GM21447 (cell line): ENCODE data around the gene XYLT2.
A peak's percentile ranks its signal among the peaks of the same experiment; 100 is the strongest.
"Not testable (repeated sequence)": the region's sequence is repeated elsewhere in the genome, so short reads cannot be mapped to it uniquely, and the experiment has no call there.

Experiments used
- ATAC-seq: cut with Tn5 transposase; IDR thresholded peaks from one replicate; pipeline ENCODE4 v1.9.1; 2021; ENCODE audit not compliant: unreplicated experiment

Gene XYLT2

DNA sequence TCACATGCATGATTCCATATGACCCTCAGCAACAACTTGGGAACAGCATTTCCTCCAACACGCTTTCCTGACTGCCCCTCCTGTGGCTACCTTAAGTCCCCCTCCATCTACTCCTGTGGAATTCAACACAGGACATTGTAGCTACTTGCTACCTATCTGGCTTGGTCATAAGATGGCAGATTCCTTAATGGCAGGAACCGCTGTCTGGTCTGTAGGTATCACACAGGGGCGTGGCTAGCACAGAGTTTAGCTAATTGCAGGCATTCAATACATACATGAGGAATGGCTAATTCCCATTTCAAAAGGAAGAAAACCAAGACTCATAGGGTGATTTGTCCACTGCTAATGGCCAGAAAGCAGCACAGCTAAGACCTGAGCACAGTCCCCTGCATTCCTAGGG is 42.8 kb downstream of the XYLT2 start:
- no peak for ATAC-seq

DNA sequence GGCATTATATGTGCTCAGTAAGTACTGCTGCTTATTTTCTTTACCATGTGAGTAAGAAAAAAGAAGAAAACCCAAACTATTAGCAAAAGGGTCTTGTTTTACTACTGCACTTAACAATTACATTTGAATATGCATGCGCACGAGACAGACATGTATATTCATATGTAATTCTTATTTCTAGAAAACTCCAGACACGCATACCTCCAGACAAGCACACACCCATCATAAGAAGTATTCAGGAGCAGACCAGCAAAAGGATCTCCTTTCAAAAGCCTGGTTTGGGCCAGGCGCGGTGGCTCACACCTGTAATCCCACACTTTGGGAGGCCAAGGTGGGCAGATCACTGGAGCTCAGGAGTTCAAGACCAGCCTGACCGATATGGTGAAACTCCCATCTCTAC is 43.6 kb downstream of the XYLT2 start:
- ATAC-seq, result no peak

DNA sequence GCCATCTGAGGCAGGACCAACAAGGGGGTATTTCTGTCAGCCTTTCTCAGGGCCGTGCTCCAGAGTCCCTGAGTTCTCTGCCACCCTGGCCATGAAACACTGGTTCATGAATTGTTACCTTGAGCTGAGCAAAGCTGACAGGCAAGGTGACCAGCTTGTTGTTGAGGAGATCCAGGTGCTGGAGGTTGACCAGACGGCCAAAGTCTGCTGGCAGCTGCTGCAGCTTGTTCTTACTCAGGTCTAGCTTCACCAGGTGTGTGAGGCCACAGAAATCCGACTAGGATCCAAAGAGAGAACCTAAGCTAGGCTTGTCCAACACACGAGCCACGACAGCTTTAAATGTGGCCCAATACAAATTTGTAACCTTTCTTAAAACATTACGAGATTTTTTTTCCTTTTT is 46.7 kb downstream of the XYLT2 start:
- no peak for ATAC-seq

DNA sequence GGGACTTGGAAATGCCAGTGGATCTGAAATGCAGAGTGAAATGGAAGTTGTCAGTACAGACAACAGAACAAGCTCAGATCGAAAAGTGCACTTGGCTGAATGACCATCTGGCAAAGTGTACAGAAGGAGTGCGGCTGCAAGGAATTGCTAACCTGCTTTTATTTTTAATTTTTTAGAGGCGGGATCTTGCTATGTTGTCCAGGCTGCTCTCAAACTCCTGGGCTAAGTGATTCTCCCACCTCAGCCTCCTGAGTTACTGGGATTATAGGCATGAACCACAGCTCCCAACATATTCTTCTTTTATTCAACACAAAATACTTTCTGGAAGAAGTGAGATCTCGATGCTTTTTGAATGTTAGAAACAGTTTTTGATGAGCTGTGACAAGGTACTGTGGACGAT is 47.8 kb downstream of the XYLT2 start:
- no peak for ATAC-seq

DNA sequence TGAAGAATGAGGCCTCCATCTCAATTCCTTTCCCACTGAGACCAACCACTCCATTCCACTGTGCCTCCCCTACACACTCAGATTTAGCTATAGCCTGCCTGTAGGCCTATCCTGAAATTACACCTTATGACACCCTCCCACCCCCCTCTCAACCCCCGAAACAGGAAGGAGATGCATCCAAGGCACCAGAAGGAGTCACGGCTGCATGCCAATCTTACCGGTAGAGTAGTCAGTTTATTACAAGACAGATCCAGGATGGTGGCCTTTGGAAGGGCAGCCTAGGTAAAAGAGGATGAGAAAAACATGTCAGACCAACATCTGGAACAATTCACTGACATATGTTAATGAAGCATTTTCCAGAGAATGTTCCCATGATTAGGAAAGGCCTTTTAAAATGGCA is 48.8 kb downstream of the XYLT2 start:
- ATAC-seq, result no peak

DNA sequence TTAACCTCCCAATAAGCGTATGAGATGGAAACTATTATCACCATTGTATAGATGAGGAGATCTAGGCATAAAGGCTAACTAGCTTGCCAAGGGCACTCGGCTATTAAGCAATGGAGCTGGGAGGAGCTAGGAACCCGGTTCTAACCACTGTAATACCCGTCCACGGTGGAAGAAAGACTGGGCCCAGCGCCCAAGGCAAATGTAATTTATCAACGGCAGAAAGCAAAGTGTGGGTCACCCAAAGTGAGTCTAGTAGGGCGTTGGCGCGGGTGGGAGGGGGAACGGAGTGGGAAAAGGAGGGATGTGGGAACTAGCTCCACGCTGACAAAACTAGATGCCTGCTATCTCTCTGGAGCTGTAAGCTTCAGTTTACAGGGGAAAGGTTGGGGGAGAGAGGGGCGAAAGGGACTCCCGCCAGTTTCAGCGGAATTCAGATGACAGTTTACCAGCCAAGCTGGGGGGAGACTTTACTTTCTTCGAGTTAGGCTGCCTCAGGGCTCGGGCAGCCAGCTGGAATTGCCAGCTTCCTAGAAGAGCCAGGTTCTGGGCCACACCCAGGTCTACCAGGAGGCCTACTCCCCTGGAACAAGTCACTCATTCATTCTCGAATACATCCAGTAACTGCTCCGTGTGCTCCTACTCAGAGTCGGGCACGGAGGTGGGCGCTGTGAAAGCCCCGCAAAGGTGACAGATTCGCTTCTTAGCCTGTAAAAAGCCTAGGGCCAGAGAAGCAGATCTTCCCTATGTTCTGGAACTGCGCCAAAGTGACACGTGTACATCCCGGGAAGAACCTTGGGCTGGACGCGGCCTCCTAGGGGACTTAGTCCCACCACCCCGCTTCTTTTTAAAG is 50.6 kb downstream of the XYLT2 start:
- ATAC-seq, result peak; percentile 23

DNA sequence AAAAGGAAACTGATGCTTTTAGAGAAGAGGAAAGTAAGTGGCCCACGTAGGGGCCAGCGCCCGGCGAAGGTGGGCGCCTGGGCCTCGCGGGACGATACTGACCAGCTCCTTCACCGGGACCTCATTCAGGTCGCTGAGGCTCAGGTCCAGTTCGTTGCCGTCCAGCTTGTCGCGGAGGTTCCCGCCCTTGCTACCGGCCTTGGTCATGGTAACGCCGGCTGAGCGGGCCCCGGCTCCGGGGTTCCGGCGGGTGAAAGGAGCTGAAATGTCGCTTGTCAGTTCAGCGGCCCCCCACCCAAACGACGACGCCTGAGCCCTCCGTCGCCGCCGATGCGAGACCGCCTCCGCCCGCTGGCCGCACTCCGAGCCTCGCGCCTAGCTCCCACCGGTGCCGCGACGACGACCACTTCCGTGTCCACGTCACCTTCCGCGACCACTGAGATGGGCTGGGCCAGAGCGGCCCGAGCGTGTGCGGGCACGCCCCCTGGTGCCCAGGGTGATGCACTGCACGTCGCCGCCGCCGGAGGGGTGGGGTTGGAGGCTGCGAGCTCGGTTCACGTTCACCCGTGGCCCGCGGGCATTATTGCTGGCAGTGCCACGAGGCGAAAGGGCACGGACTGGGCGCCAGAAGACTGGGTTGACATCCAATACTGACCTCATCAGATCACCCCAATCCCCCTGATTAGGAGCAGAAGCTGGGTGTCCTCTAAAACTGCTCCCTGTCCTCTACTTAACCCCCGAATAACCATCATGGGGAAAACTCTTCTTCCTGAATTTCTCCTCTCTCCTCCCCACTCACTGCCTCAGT is 51.4 kb downstream of the XYLT2 start, which contains the start of gene LRRC59:
TSS of gene LRRC59 (minus strand) at position 413 of the 808 bp plus-strand sequence. CDS start at position 207, 206 bp downstream.
- peak; percentile 96 for ATAC-seq

DNA sequence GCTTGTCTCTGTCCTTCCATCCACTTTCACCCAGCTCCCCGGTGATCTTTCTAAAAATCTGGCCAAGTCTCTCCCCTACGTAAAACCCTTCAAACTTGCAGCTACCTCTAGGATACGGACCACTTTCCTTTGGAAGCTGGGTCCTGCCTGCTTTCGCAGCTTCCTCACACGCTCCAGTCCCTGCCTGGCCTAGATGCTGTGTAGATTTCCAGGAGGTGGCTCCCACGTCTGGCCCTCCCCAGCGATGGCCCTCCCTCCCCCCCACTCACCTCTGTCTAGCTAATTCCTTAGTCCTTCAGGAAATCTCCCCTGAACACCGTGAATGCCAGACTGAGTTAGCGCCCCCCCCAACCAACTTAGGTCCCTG is 52.0 kb downstream of the XYLT2 start:
- no peak for ATAC-seq

DNA sequence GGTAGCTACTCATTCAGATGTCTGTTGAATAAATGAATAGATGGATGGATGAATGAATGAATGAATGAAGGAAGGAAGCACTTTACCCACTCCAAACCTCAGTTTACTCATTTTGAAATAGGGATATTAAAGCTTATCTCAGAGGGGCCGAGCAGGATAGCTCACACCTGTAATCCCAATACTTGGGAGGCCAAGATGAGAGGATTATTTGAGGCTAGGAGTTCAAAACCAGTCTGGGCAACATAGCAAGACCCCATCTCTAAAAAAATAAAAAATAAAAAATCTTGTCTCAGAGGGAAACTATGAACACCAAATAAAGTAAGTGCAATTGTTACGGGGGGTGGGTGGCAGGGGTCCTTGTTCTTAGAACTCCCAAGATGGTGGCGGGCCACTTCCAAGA is 52.7 kb downstream of the XYLT2 start:
- ATAC-seq, result not testable (repeated sequence)

DNA sequence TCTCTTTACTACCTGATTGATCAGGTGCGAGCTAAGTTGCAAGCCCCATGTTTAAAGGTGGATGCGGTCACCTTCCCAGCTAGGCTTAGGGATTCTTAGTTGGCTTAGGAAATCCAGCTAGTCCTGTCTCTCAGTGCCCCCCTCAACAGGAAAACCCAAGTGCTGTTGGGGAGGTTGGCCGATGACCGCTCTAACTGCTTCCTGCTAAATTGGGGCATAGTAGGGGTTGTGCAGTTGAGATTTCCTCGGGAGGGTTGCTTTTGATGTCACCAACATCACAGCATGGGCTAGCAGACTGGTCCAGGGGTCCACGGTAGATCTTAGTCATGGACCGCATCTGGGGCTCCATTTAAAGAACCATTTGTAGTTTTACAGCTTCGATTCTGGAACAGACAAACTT is 53.7 kb downstream of the XYLT2 start:
- not testable (repeated sequence) for ATAC-seq

DNA sequence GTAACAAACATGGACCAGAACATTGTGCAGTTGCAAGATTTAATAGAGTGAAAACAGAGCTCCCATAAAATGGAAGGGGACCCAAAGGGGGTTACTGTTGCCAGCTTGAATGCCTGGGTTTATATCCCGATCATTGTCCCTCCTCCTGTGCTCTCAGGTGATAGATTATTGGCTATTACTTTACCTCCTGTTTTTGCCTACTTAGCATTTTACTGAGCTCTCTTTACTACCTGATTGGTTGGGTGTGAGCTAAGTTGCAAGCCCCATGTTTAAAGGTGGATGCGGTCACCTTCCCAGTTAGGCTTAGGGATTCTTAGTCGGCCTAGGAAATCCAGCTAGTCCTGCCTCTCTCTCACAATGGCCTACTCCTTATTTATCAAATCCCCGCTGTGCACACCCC is 59.4 kb downstream of the XYLT2 start:
- not testable (repeated sequence) for ATAC-seq

DNA sequence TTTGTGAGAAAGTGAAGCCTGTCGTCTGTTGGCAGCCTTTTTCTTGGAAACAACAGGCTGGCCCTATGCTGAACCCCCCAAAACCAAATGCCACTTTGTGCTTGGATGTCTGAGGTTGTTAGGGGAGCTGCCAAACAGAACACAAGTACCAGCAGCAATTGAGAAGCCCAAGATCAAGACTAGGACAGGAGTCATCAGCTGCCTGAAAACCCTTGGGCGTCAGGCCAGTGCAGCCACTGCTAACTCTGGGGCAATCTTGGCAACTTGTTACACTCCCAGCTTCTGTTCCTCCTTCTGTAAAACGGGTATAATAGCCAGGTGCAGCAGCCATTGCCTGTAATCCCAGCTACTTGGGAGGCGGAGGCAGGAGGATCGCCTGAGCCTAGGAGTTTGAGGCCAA is 60.7 kb downstream of the XYLT2 start:
- no peak for ATAC-seq

DNA sequence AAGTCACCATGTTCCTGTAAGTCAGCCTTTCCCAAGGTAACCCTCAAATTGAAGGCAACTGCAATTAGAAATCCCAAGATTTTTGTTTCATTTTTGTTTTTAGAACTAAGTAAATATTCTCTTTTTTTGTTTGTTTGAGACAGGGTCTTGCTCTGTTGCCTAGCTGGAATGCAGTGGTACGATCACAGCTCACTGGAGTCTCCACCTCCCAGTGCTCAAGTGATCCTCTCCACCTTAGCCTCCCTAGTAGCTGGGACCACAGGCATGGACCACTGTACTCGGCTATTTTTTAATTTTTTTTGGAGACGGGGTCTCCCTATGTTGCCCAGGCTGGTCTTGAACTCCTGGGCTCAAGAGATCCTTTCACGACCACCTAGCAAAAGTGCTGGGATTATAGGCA is 62.0 kb downstream of the XYLT2 start:
- ATAC-seq, result no peak
